Upper lobe of left lung (tissue), 4 donors: ENCODE data around the gene PKNOX2.

Experiments used
- CTCF ChIP-seq, 6 experiments: fragments of 450-650 bp in 4 of 6; fragments of 200-600 bp in 2 of 6; sonication (generic) in 2 of 6; IDR thresholded peaks; one replicate each; pipeline ENCODE4 v1.5.1; 2016 to 2019; ENCODE audit warnings: antibody characterized with exemption in 6 of 6
- EP300 ChIP-seq, 4 donors: sonication (generic); formaldehyde crosslinking; IDR thresholded peaks; one replicate each; pipeline ENCODE4 v1.5.1; 2017; ENCODE audit warnings: antibody characterized with exemption in 4 of 4, control low read depth in 2 of 4
- POLR2A ChIP-seq, 4 donors: fragments of 450-650 bp; IDR thresholded peaks; one replicate each; pipeline ENCODE4 v1.5.1; 2016 to 2017; ENCODE audit warnings: antibody characterized with exemption in 4 of 4, mild to moderate bottlenecking in 2 of 4

- TF ChIP-seq CTCF (IDR thresholded peaks at IDR 0.05) (no peak), POLR2A (IDR thresholded peaks at IDR 0.05) (no peak), EP300 (IDR thresholded peaks at IDR 0.05) (no peak)
Observed at GRCh38 chr11:125382822-125383221, 218.3 kb downstream of the PKNOX2 start.
